ENCODE results near the gene UROS.

The UROS gene

GRCh38 chr10:125768219-125768855 lies 54.7 kb downstream of the UROS start:
- Histone ChIP-seq H3K27me3 (ENCODE audit: control insufficient read depth, insufficient read depth, low read length) (peaks cover 1% of the 10 kb centered on the region), H3K36me3 (ENCODE audit: control insufficient read depth, insufficient read depth, low read length) (no peaks in the 10 kb centered on the region), H3K4me1 (ENCODE audit: control insufficient read depth, insufficient read depth, low read length) (no peaks in the 10 kb centered on the region), H3K9me3 (ENCODE audit: control insufficient read depth, low read length) (no peaks in the 10 kb centered on the region), H3K9ac (ENCODE audit: low read length) (no peak overlapping the region), H3K4me3 (ENCODE audit: low read length) (no peak overlapping the region)

DNA sequence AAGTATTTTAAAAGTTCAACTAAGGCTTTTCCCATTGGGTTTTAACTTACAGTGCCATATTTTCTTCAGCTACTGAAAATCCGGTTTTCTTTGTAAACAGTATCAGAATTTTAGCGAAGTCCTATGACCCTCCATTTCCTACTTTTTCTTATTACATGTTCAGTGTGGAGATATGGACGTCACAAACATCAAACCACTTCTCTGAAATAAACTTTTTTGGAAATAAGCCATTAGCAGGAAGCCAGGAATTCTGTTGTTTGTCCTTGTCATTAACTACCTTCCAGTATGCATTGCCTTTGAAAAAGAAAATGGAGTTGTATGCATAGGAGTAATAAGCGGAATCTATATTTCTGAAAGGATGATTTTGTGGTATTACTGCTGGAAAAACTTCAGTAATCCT lies 56.5 kb downstream of the UROS start:
- Histone ChIP-seq H3K4me1 (ENCODE audit: control insufficient read depth, insufficient read depth, low read length) (no peaks in the 10 kb centered on the region), H3K4me3 (ENCODE audit: low read length) (no peak overlapping the region), H3K9me3 (ENCODE audit: control insufficient read depth, low read length) (no peaks in the 10 kb centered on the region), H3K9ac (ENCODE audit: low read length) (no peak overlapping the region), H3K36me3 (ENCODE audit: control insufficient read depth, insufficient read depth, low read length) (no peaks in the 10 kb centered on the region), H3K27me3 (ENCODE audit: control insufficient read depth, insufficient read depth, low read length) (no peaks in the 10 kb centered on the region)

- no peaks in the 10 kb centered on the region for H3K27me3 ChIP-seq (ENCODE audit: control insufficient read depth, insufficient read depth, low read length)
- H3K36me3 ChIP-seq (ENCODE audit: control insufficient read depth, insufficient read depth, low read length) = no peaks in the 10 kb centered on the region
- H3K4me1 ChIP-seq (ENCODE audit: control insufficient read depth, insufficient read depth, low read length) = no peaks in the 10 kb centered on the region
- H3K9me3 ChIP-seq (ENCODE audit: control insufficient read depth, low read length) = no peaks in the 10 kb centered on the region
- no peak overlapping the region for H3K9ac ChIP-seq (ENCODE audit: low read length)
- H3K4me3 ChIP-seq (ENCODE audit: low read length) = no peak overlapping the region
Observed at GRCh38 chr10:125765835-125766234, 57.2 kb downstream of the UROS start.

GRCh38 chr10:125762692-125763648 lies 60.1 kb downstream of the UROS start:
- no peak overlapping the region for H3K4me3 ChIP-seq (ENCODE audit: low read length)
- H3K36me3 ChIP-seq (ENCODE audit: control insufficient read depth, insufficient read depth, low read length) = no peaks in the 10 kb centered on the region
- H3K9me3 ChIP-seq (ENCODE audit: control insufficient read depth, low read length) = no peaks in the 10 kb centered on the region
- H3K27me3 ChIP-seq (ENCODE audit: control insufficient read depth, insufficient read depth, low read length) = no peaks in the 10 kb centered on the region
- H3K4me1 ChIP-seq (ENCODE audit: control insufficient read depth, insufficient read depth, low read length) = no peaks in the 10 kb centered on the region
- H3K9ac ChIP-seq (ENCODE audit: low read length) = no peak overlapping the region

DNA sequence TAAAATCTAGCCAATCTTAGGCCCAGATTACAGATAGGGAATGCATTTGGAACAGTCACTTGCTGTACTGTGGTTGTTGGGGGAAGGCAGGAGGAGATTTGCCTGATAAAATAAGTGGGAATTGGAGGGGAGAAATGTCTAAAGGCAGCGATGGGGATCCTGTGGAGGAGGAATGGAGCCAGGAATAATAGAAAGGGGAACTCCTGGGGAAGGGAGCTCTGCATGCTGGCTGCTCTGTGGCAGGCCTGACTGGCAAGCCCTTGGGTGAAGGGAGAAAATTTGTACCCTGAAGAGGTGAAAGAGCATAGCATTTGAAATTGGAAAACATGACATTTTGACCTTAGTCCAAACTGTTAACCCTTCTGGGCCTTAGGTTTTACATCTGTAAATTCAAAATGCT lies 61.1 kb downstream of the UROS start:
- Histone ChIP-seq H3K4me1 (ENCODE audit: control insufficient read depth, insufficient read depth, low read length) (no peaks in the 10 kb centered on the region), H3K4me3 (ENCODE audit: low read length) (no peak overlapping the region), H3K9me3 (ENCODE audit: control insufficient read depth, low read length) (no peaks in the 10 kb centered on the region), H3K36me3 (ENCODE audit: control insufficient read depth, insufficient read depth, low read length) (no peaks in the 10 kb centered on the region), H3K9ac (ENCODE audit: low read length) (no peak overlapping the region), H3K27me3 (ENCODE audit: control insufficient read depth, insufficient read depth, low read length) (no peaks in the 10 kb centered on the region)

DNA sequence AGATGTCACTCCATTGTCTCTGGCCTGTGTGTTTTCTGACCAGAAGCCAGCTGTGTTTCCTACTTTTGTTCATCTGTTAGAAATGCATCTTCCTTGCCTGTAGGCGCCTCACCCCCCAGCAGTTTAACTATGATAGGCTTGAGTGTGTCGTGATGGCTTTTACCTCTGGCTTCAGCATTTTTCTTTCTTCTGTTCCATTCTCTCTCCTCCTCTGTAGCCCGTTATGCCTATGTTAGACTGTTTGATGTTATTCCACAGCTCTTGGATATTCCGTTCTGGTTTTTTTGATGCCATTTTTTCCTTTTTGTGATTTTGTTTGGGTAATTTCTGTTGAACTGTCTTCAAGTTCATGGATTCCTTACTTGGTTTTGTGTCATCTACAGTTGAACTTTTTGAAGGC lies 65.3 kb downstream of the UROS start:
- Histone ChIP-seq H3K4me3 (ENCODE audit: low read length) (no peak overlapping the region), H3K4me1 (ENCODE audit: control insufficient read depth, insufficient read depth, low read length) (no peaks in the 10 kb centered on the region), H3K9ac (ENCODE audit: low read length) (no peak overlapping the region), H3K36me3 (ENCODE audit: control insufficient read depth, insufficient read depth, low read length) (no peaks in the 10 kb centered on the region), H3K27me3 (ENCODE audit: control insufficient read depth, insufficient read depth, low read length) (no peaks in the 10 kb centered on the region), H3K9me3 (ENCODE audit: control insufficient read depth, low read length) (no peaks in the 10 kb centered on the region)

GRCh38 chr10:125756853-125757487 lies 66.1 kb downstream of the UROS start:
- no peak overlapping the region for H3K9ac ChIP-seq (ENCODE audit: low read length)
- H3K4me1 ChIP-seq (ENCODE audit: control insufficient read depth, insufficient read depth, low read length) = no peaks in the 10 kb centered on the region
- H3K9me3 ChIP-seq (ENCODE audit: control insufficient read depth, low read length) = no peaks in the 10 kb centered on the region
- no peaks in the 10 kb centered on the region for H3K27me3 ChIP-seq (ENCODE audit: control insufficient read depth, insufficient read depth, low read length)
- H3K36me3 ChIP-seq (ENCODE audit: control insufficient read depth, insufficient read depth, low read length) = no peaks in the 10 kb centered on the region
- H3K4me3 ChIP-seq (ENCODE audit: low read length) = no peak overlapping the region

GRCh38 chr10:125756196-125756595 lies 66.9 kb downstream of the UROS start:
- no peaks in the 10 kb centered on the region for H3K4me1 ChIP-seq (ENCODE audit: control insufficient read depth, insufficient read depth, low read length)
- H3K27me3 ChIP-seq (ENCODE audit: control insufficient read depth, insufficient read depth, low read length) = no peaks in the 10 kb centered on the region
- H3K4me3 ChIP-seq (ENCODE audit: low read length) = no peak overlapping the region
- no peaks in the 10 kb centered on the region for H3K36me3 ChIP-seq (ENCODE audit: control insufficient read depth, insufficient read depth, low read length)
- no peaks in the 10 kb centered on the region for H3K9me3 ChIP-seq (ENCODE audit: control insufficient read depth, low read length)
- no peak overlapping the region for H3K9ac ChIP-seq (ENCODE audit: low read length)

- H3K9ac ChIP-seq (ENCODE audit: low read length) = no peak overlapping the region
- H3K27me3 ChIP-seq (ENCODE audit: control insufficient read depth, insufficient read depth, low read length) = no peaks in the 10 kb centered on the region
- H3K4me1 ChIP-seq (ENCODE audit: control insufficient read depth, insufficient read depth, low read length) = no peaks in the 10 kb centered on the region
- peaks cover 5% of the 10 kb centered on the region for H3K36me3 ChIP-seq (ENCODE audit: control insufficient read depth, insufficient read depth, low read length)
- H3K4me3 ChIP-seq (ENCODE audit: low read length) = no peak overlapping the region
- no peaks in the 10 kb centered on the region for H3K9me3 ChIP-seq (ENCODE audit: control insufficient read depth, low read length)
Observed at GRCh38 chr10:125747417-125747816, 75.6 kb downstream of the UROS start.

GRCh38 chr10:125744909-125745308 lies 78.1 kb downstream of the UROS start:
- no peak overlapping the region for H3K4me3 ChIP-seq (ENCODE audit: low read length)
- H3K27me3 ChIP-seq (ENCODE audit: control insufficient read depth, insufficient read depth, low read length) = no peaks in the 10 kb centered on the region
- H3K9ac ChIP-seq (ENCODE audit: low read length) = no peak overlapping the region
- H3K4me1 ChIP-seq (ENCODE audit: control insufficient read depth, insufficient read depth, low read length) = no peaks in the 10 kb centered on the region
- no peaks in the 10 kb centered on the region for H3K9me3 ChIP-seq (ENCODE audit: control insufficient read depth, low read length)
- H3K36me3 ChIP-seq (ENCODE audit: control insufficient read depth, insufficient read depth, low read length) = peaks cover 10% of the 10 kb centered on the region

GRCh38 chr10:125742465-125742864 lies 80.6 kb downstream of the UROS start:
- no peak overlapping the region for H3K4me3 ChIP-seq (ENCODE audit: low read length)
- H3K9ac ChIP-seq (ENCODE audit: low read length) = no peak overlapping the region
- no peaks in the 10 kb centered on the region for H3K9me3 ChIP-seq (ENCODE audit: control insufficient read depth, low read length)
- H3K36me3 ChIP-seq (ENCODE audit: control insufficient read depth, insufficient read depth, low read length) = peaks cover 10% of the 10 kb centered on the region
- H3K4me1 ChIP-seq (ENCODE audit: control insufficient read depth, insufficient read depth, low read length) = no peaks in the 10 kb centered on the region
- no peaks in the 10 kb centered on the region for H3K27me3 ChIP-seq (ENCODE audit: control insufficient read depth, insufficient read depth, low read length)

Measured in mucosa of stomach (tissue), 1 donor.